HL-60 (cell line): ENCODE results near the gene SPIRE2.

Source experiments
- DNase-seq, 2 experiments: peaks; one replicate each; pipeline ENCODE4 v3.0.0-alpha.2; 2010 to 2020; ENCODE audit warnings: low read depth in 1 of 2, low spot score in 1 of 2
- H3K27ac ChIP-seq: fragments of 250-450 bp; sonication (Bioruptor Pico); replicated peaks from 2 replicates; pipeline ENCODE4 v1.5.1; 2020; ENCODE audit warnings: mild to moderate bottlenecking, moderate library complexity
- H3K27me3 ChIP-seq: fragments of 250-450 bp; sonication (Bioruptor Pico); 2 replicates; pipeline ENCODE4 v1.5.1; 2021; ENCODE audit warnings: mild to moderate bottlenecking, moderate library complexity; ENCODE audit not compliant: insufficient read depth, poor library complexity, severe bottlenecking
- H3K4me3 ChIP-seq: replicated peaks from 2 replicates; pipeline ENCODE4 v1.5.1; 2011; ENCODE audit warnings: mild to moderate bottlenecking, control low read depth, low read length; ENCODE audit not compliant: insufficient read depth
- GABPA ChIP-seq: IDR thresholded peaks from 2 replicates; pipeline ENCODE4 v1.6.1; 2012; ENCODE audit warnings: low read depth
- POLR2AphosphoS5 ChIP-seq: IDR thresholded peaks from 2 replicates; pipeline ENCODE4 v1.6.1; 2012; ENCODE audit warnings: low read depth
- SPI1 ChIP-seq: IDR thresholded peaks from 2 replicates; pipeline ENCODE4 v1.6.1; 2012; ENCODE audit warnings: low read depth, mild to moderate bottlenecking, borderline replicate concordance
- TF ChIP-seq, protein P1 (sequence below): IDR thresholded peaks from 2 replicates; pipeline ENCODE4 v1.6.1; 2012; ENCODE audit warnings: low read depth; ENCODE audit not compliant: insufficient replicate concordance
- TF ChIP-seq, protein P2 (sequence below): IDR thresholded peaks from one replicate; pipeline ENCODE4 v1.5.1; 2011; ENCODE audit warnings: low read length, control low read depth, inconsistent platforms; ENCODE audit not compliant: insufficient read depth

The SPIRE2 gene

DNA sequence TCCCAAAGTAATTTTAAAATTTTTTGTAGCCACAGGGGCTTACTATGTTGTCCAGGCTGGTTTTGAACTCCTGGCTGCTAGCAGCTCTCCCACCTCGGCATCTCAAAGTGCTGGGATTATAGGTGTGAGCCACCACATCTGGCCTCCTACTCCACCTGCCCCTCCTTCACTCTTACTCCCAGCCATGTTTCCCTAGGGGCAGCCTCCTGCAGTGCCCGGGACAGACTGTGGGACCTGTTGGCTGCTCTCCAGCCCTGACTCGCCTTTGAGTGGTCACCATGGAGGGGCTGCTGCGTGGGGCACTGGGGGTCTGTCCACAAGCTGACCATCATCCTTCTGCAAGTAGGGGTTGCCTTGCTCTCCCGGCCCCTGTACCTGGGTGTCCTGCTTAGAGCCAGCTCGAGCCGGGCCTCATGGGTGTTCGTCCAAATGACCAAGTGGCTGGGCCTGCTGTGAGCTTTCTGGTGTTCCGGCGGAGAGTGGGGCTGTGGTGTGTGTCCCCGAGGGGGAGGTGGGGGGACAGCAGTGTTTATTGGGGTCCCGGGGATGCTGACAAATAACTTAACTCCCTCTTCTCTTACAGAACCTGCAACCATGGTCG is 16.6 kb downstream of the SPIRE2 start:
- Histone ChIP-seq H3K4me3 (no peak overlapping the region), H3K27ac (no peak overlapping the region), H3K27me3 (no peaks in the 10 kb centered on the region)
- no peak for DNase-seq
- TF ChIP-seq, protein P1, sequence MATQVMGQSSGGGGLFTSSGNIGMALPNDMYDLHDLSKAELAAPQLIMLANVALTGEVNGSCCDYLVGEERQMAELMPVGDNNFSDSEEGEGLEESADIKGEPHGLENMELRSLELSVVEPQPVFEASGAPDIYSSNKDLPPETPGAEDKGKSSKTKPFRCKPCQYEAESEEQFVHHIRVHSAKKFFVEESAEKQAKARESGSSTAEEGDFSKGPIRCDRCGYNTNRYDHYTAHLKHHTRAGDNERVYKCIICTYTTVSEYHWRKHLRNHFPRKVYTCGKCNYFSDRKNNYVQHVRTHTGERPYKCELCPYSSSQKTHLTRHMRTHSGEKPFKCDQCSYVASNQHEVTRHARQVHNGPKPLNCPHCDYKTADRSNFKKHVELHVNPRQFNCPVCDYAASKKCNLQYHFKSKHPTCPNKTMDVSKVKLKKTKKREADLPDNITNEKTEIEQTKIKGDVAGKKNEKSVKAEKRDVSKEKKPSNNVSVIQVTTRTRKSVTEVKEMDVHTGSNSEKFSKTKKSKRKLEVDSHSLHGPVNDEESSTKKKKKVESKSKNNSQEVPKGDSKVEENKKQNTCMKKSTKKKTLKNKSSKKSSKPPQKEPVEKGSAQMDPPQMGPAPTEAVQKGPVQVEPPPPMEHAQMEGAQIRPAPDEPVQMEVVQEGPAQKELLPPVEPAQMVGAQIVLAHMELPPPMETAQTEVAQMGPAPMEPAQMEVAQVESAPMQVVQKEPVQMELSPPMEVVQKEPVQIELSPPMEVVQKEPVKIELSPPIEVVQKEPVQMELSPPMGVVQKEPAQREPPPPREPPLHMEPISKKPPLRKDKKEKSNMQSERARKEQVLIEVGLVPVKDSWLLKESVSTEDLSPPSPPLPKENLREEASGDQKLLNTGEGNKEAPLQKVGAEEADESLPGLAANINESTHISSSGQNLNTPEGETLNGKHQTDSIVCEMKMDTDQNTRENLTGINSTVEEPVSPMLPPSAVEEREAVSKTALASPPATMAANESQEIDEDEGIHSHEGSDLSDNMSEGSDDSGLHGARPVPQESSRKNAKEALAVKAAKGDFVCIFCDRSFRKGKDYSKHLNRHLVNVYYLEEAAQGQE: no peak
- TF ChIP-seq GABPA: no peak
- TF ChIP-seq SPI1: no peak
- TF ChIP-seq, protein P2, sequence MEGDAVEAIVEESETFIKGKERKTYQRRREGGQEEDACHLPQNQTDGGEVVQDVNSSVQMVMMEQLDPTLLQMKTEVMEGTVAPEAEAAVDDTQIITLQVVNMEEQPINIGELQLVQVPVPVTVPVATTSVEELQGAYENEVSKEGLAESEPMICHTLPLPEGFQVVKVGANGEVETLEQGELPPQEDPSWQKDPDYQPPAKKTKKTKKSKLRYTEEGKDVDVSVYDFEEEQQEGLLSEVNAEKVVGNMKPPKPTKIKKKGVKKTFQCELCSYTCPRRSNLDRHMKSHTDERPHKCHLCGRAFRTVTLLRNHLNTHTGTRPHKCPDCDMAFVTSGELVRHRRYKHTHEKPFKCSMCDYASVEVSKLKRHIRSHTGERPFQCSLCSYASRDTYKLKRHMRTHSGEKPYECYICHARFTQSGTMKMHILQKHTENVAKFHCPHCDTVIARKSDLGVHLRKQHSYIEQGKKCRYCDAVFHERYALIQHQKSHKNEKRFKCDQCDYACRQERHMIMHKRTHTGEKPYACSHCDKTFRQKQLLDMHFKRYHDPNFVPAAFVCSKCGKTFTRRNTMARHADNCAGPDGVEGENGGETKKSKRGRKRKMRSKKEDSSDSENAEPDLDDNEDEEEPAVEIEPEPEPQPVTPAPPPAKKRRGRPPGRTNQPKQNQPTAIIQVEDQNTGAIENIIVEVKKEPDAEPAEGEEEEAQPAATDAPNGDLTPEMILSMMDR: no peak
- TF ChIP-seq POLR2AphosphoS5: no peak

DNA sequence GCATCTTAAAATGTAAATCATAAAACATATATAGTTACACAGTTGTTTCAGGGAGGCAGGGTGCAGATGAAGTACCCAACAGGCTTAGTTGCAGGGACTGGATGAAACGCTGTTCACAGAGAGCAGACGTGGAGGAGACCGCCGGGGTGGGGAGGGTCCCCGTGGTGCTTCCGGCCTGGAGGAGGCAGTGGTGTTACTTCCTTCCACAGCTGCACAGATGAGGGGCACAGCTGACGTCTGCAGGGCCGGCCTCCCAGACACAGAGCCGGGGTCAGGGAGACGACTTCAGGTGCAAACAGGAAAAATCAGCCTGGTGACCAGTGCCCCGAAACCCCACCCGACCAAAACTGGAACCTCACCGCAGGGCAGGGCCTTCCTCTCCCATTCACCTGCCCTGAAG is 17.1 kb downstream of the SPIRE2 start:
- Histone ChIP-seq H3K4me3 (no peak overlapping the region), H3K27me3 (no peaks in the 10 kb centered on the region), H3K27ac (no peak overlapping the region)
- TF ChIP-seq POLR2AphosphoS5 (no peak), GABPA (no peak), SPI1 (no peak)
- TF ChIP-seq, protein P1: no peak
- TF ChIP-seq, protein P2: no peak
- no peak for DNase-seq

DNA sequence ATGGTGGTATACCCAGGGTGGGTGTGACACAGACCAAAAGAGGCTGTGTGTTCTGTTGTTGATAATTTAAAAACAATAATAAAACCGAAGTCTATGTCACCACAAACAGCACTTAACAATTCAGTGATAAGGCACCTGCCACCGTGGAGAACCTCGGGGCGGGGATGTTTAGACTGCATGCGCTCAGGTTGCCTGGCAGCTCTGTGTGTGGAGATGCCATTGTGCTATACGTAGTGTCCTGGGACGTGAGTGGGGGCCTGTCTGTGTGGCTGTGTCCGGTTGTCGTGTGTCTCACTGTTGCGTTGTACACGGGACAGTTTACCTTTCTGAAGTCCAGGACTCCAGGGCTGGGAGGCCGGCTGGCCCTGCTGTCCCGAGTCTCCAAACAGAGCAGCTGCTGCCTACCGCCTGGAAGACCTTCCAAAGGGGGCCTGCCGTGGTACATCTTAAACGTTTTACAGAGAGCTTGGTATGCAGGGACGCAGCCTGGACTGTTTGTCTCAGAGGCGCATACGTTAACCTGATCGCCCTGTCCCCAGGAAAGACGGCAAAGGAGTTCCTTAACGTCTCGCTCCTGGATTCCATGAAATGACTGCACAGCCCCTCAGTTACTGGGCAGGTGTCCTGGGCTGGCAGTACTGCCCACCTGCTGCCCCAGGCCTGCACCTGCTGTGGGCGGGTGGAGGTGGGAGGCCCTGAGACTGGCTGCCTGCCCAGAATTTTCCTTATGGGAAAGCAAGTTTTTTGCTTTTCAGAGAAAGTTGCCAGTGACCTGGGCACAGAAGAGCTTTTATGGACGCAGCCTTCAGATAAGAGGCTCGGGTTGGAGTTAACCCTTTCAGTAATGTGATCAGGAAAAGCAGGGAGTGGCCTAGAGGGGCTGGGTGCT is 19.0 kb downstream of the SPIRE2 start:
- H3K27ac ChIP-seq: no peak overlapping the region
- TF ChIP-seq SPI1: no peak
- TF ChIP-seq POLR2AphosphoS5: no peak
- TF ChIP-seq, protein P2: no peak
- TF ChIP-seq GABPA: no peak
- TF ChIP-seq, protein P1: no peak
- H3K27me3 ChIP-seq: no peaks in the 10 kb centered on the region
- DNase-seq: no peak
- no peak overlapping the region for H3K4me3 ChIP-seq
